ENCODE data around the gene LTBP3. TPM values are rescaled to one million over a fixed set of nuclear protein-coding genes. Genes with fewer than 3 reads are reported as not detected.

Gene LTBP3
- total RNA-seq, 1 experiment from 2014 or later = 248 TPM

- ChIA-PET POLR2A (interaction anchor here (12.6 to 26.7 kb wide), 3 partner anchors 11 to 70 kb away, joined by 575 to 1499 read pairs (median 910); partner anchors contain the start of genes MALAT1 and NEAT1), RAD21 (ENCODE audit: low non-redundant PET in 1 of 2, low total read pairs in 2 of 2, uncharacterized antibody in 2 of 2, unreplicated experiment in 2 of 2) (interaction anchor here (0.8 to 1.3 kb wide), 5 partner anchors 14 to 75 kb away, joined by 3 to 4 read pairs (median 3); partner anchors contain the start of gene NEAT1 (in 1 of the 2)), CTCF (interaction anchor here (0.9 to 2.4 kb wide), 4 partner anchors 10 to 23 kb away, joined by 3 to 12 read pairs (median 5); no protein-coding TSS in a partner anchor)
- ATAC-seq (peak; percentile 64), DNase-seq (ENCODE audit: low read depth, low spot score) (peak; percentile 93)
- no peaks in the 10 kb centered on the region for H3K9me2 ChIP-seq (ENCODE audit: insufficient read depth)
- no peak overlapping the region for H2AFZ ChIP-seq (ENCODE audit: low read depth, low read length, poor library complexity, severe bottlenecking)
- no TSS peak for BruUV-seq (replicated peaks)
- H3K4me1 ChIP-seq (ENCODE audit: control insufficient read depth in 1 of 2, insufficient read depth in 2 of 2, low read length in 2 of 2) = peaks cover 95 to 99% of the 10 kb centered on the region in 2 experiments
- intact Hi-C loops (cut with micrococcal nuclease) = no loop called here
- no peaks in the 10 kb centered on the region for H3K36me3 ChIP-seq (ENCODE audit: control insufficient read depth in 1 of 2, insufficient read depth in 2 of 2, low read length in 2 of 2)
- peak overlapping the region in 1 of 2 experiments; percentile 43; a peak in 2 of 4 replicates for H3K4me3 ChIP-seq (replicated peaks in 1 of 2; ENCODE audit: low read depth in 1 of 2, low read length in 2 of 2)
- H3K79me2 ChIP-seq (ENCODE audit: insufficient read depth, low read length) = peaks cover 18% of the 10 kb centered on the region
- peak overlapping the region; percentile 77 for H3K4me2 ChIP-seq (ENCODE audit: low read length)
- H4K20me1 ChIP-seq (ENCODE audit: insufficient read depth) = no peaks in the 10 kb centered on the region
- H3K9me3 ChIP-seq (ENCODE audit: control insufficient read depth in 1 of 2, insufficient read depth in 1 of 2, low read depth in 1 of 2, low read length in 2 of 2) = no peaks in the 10 kb centered on the region
- peak overlapping the region; percentile 67 for H3K9ac ChIP-seq (ENCODE audit: low read length)
- TF ChIP-seq REST (IDR thresholded peaks at IDR 0.05; ENCODE audit: low read depth) (no peak), JUND (IDR thresholded peaks at IDR 0.05) (no peak), CEBPB (IDR thresholded peaks at IDR 0.05; ENCODE audit: low read depth) (no peak), TCF7L2 (IDR thresholded peaks at IDR 0.05; ENCODE audit: borderline replicate concordance, extremely low read depth, insufficient read depth, insufficient read length) (peak; percentile 67), ELF1 (IDR thresholded peaks at IDR 0.05; ENCODE audit: borderline replicate concordance, low read depth) (no peak), MAX (IDR thresholded peaks at IDR 0.05) (no peak), CBX3 (IDR thresholded peaks at IDR 0.05; ENCODE audit: low read depth) (no peak), POLR2AphosphoS5 (IDR thresholded peaks at IDR 0.05; ENCODE audit: low read depth, low read length) (peak; percentile 67), SIN3A (IDR thresholded peaks at IDR 0.05; ENCODE audit: low read depth) (no peak)
- H3K27me3 ChIP-seq (ENCODE audit: insufficient read depth, low read length) = no peaks in the 10 kb centered on the region
- H3K27ac ChIP-seq (ENCODE audit: low read depth, low read length) = peak overlapping the region; percentile 98
Observed at GRCh38 chr11:65491614-65492386, 66.4 kb downstream of the LTBP3 start.

All from HCT116 (cell line).